HepG2 (cell line): Measurements from ENCODE around the gene UBQLN4. TPM values are rescaled to one million over a fixed set of nuclear protein-coding genes. Genes with fewer than 3 reads are reported as not detected.

Experiments used
- ARID2 ChIP-seq: sonication (generic); formaldehyde crosslinking; IDR thresholded peaks from 2 replicates; pipeline ENCODE4 v1.8.1; 2022; ENCODE audit warnings: mild to moderate bottlenecking, missing genetic modification reagents, borderline replicate concordance
- PRPF4 ChIP-seq: fragments of 200-400 bp; formaldehyde crosslinking; IDR thresholded peaks from 2 replicates; pipeline ENCODE4 v1.6.1; 2016; ENCODE audit warnings: low read length, low read depth; ENCODE audit not compliant: poor library complexity, severe bottlenecking
- RFX1 ChIP-seq: fragments of 450-650 bp; IDR thresholded peaks from 2 replicates; pipeline ENCODE4 v1.6.1; 2017
- SP1 ChIP-seq, 2 experiments: fragments of 450-650 bp in 1 of 2; sonication (generic) in 1 of 2; formaldehyde crosslinking in 1 of 2; IDR thresholded peaks; 2 replicates each; pipeline versions ENCODE4 v1.4.0 to v1.6.1; 2016 to 2020; ENCODE audit warnings: missing genetic modification reagents in 1 of 2
- XRCC5 ChIP-seq: fragments of 200-400 bp; formaldehyde crosslinking; optimal IDR thresholded peaks from 2 replicates; pipeline ENCODE3; 2017; ENCODE audit warnings: mild to moderate bottlenecking, low read length
- ZBTB20 ChIP-seq: sonication (generic); formaldehyde crosslinking; IDR thresholded peaks from 2 replicates; pipeline ENCODE4 v1.8.1; 2023; ENCODE audit warnings: missing genetic modification reagents, low read depth, mild to moderate bottlenecking, borderline replicate concordance
- ZNF275 ChIP-seq: sonication (generic); formaldehyde crosslinking; IDR thresholded peaks from 2 replicates; pipeline ENCODE4 v1.8.0; 2022; ENCODE audit warnings: missing genetic modification reagents, mild to moderate bottlenecking, inconsistent platforms, borderline replicate concordance
- ZNF350 ChIP-seq: sonication (generic); formaldehyde crosslinking; IDR thresholded peaks from 2 replicates; pipeline ENCODE4 v1.4.0; 2020; ENCODE audit warnings: mild to moderate bottlenecking, low read depth, missing genetic modification reagents, borderline replicate concordance
- ZNF354B ChIP-seq: sonication (generic); formaldehyde crosslinking; IDR thresholded peaks from 2 replicates; pipeline ENCODE4 v1.8.0; 2022; ENCODE audit warnings: mild to moderate bottlenecking, missing genetic modification reagents
- ZNF768 ChIP-seq: sonication (generic); formaldehyde crosslinking; IDR thresholded peaks from 2 replicates; pipeline ENCODE4 v1.4.0; 2020; ENCODE audit warnings: missing genetic modification reagents
- polyA plus RNA-seq, 8 experiments: library from polyadenylated mRNA; depleted of rRNA in 3 of 8; stranded (reverse) in 7 of 8; unstranded in 1 of 8; fragments of >200 nt; fragmentation: Illumina TruSeq in 4 of 8; extraction: Trizol in 4 of 8; gene quantifications; 2 replicates each; pipeline versions ENCODE4 v1.2.1 to v1.2.3, GENCODE V29; 2011 to 2016; ENCODE audit warnings: low read depth in 4 of 8, missing spikeins in 1 of 8, mixed read lengths in 1 of 8; ENCODE audit not compliant: insufficient read depth in 1 of 8
- total RNA-seq, 5 experiments: library from RNA; depleted of rRNA; stranded (reverse); fragments of >200 nt; fragmentation: Illumina TruSeq; extraction: Trizol; gene quantifications; 2 replicates each; pipeline ENCODE4 v1.2.3, GENCODE V29; 2016; ENCODE audit warnings: low read depth in 1 of 5
- TF ChIP-seq, protein P1 (sequence below): sonication (generic); formaldehyde crosslinking; IDR thresholded peaks from one replicate; pipeline ENCODE4 v1.5.1; 2020; ENCODE audit warnings: mild to moderate bottlenecking, missing genetic modification reagents; ENCODE audit errors: not compliant biosample characterization
- TF ChIP-seq, protein P2 (sequence below): sonication (generic); formaldehyde crosslinking; IDR thresholded peaks from 2 replicates; pipeline ENCODE4 v1.8.0; 2023; ENCODE audit warnings: mild to moderate bottlenecking, missing genetic modification reagents
- TF ChIP-seq, protein P3 (sequence below): sonication (generic); formaldehyde crosslinking; IDR thresholded peaks from 2 replicates; pipeline ENCODE4 v1.5.0; 2020; ENCODE audit warnings: mild to moderate bottlenecking, missing genetic modification reagents, moderate library complexity
- TF ChIP-seq, protein P4 (sequence below), 2 experiments: sonication (generic) in 1 of 2; formaldehyde crosslinking in 1 of 2; IDR thresholded peaks; 2 replicates each; pipeline versions ENCODE4 v1.4.0 to v1.6.1; 2018 to 2020; ENCODE audit warnings: missing genetic modification reagents in 2 of 2, borderline replicate concordance in 1 of 2, low read depth in 1 of 2, mild to moderate bottlenecking in 1 of 2, missing biosample characterization in 1 of 2

UBQLN4 gene
- total and polyA plus RNA-seq, 2 of the 13 experiments (the other 11 are each of a cell fraction or from before 2014, with no cell fraction given) = 31.5 to 39.8 TPM

DNA sequence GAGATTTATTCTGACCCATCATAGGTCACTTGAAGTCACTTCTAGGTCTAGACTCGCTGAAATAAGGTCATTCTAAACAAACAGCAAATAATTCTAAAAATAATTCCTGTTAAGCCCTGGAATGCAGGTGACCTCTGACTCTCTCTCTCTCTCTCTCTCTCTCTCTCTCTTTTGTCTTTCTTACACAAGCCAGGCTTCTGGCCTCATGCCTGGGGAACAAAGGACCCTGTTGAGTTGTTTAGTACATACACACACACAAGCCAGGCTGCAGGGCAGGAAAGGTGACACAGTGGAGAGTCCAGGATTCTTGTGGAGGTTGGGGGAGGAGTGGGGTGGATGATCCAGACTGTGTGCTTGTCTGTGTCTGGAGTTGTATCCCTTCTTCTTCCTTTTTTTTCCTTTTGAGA, 32.7 kb upstream of the UBQLN4 start (continued):
- TF ChIP-seq, protein P1, sequence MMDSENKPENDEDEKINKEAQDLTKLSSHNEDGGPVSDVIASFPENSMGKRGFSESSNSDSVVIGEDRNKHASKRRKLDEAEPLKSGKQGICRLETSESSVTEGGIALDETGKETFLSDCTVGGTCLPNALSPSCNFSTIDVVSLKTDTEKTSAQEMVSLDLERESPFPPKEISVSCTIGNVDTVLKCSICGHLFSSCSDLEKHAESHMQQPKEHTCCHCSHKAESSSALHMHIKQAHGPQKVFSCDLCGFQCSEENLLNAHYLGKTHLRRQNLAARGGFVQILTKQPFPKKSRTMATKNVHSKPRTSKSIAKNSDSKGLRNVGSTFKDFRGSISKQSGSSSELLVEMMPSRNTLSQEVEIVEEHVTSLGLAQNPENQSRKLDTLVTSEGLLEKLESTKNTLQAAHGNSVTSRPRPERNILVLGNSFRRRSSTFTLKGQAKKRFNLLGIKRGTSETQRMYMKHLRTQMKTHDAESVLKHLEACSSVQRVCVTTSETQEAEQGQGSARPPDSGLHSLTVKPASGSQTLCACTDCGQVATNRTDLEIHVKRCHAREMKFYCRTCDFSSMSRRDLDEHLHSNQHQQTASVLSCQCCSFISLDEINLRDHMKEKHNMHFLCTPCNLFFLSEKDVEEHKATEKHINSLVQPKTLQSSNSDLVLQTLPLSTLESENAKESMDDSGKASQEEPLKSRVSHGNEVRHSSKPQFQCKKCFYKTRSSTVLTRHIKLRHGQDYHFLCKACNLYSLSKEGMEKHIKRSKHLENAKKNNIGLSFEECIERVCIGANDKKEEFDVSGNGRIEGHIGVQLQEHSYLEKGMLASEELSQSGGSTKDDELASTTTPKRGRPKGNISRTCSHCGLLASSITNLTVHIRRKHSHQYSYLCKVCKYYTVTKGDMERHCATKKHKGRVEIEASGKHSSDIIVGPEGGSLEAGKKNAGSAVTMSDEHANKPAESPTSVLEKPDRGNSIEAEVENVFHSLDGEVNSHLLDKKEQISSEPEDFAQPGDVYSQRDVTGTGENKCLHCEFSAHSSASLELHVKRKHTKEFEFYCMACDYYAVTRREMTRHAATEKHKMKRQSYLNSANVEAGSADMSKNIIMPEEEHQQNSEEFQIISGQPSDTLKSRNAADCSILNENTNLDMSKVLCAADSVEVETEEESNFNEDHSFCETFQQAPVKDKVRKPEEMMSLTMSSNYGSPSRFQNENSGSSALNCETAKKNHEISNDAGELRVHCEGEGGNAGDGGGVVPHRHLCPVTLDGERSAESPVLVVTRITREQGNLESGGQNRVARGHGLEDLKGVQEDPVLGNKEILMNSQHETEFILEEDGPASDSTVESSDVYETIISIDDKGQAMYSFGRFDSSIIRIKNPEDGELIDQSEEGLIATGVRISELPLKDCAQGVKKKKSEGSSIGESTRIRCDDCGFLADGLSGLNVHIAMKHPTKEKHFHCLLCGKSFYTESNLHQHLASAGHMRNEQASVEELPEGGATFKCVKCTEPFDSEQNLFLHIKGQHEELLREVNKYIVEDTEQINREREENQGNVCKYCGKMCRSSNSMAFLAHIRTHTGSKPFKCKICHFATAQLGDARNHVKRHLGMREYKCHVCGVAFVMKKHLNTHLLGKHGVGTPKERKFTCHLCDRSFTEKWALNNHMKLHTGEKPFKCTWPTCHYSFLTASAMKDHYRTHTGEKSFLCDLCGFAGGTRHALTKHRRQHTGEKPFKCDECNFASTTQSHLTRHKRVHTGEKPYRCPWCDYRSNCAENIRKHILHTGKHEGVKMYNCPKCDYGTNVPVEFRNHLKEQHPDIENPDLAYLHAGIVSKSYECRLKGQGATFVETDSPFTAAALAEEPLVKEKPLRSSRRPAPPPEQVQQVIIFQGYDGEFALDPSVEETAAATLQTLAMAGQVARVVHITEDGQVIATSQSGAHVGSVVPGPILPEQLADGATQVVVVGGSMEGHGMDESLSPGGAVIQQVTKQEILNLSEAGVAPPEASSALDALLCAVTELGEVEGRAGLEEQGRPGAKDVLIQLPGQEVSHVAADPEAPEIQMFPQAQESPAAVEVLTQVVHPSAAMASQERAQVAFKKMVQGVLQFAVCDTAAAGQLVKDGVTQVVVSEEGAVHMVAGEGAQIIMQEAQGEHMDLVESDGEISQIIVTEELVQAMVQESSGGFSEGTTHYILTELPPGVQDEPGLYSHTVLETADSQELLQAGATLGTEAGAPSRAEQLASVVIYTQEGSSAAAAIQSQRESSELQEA (CRISPR knock-in tag) = no peak
- TF ChIP-seq ZNF768 (CRISPR knock-in tag) (no peak), ZBTB20 (peak; percentile 78; the same call in 1 of the 2 replicates), SP1 (IDR thresholded peaks at IDR 0.05) (no peak), SP1 (CRISPR knock-in tag; IDR thresholded peaks at IDR 0.05) (peak; percentile 37; the same call in 1 of the 2 replicates), ZNF354B (CRISPR knock-in tag) (no peak), ZNF350 (CRISPR knock-in tag) (peak; percentile 84; the same call in 1 of the 2 replicates), XRCC5 (peak; percentile 66), PRPF4 (no peak), ZNF275 (CRISPR knock-in tag) (peak; percentile 74; the same call in 1 of the 2 replicates), ARID2 (CRISPR knock-in tag) (peak; percentile 66; the same call in 1 of the 2 replicates), RFX1 (no peak)
- TF ChIP-seq, protein P2, sequence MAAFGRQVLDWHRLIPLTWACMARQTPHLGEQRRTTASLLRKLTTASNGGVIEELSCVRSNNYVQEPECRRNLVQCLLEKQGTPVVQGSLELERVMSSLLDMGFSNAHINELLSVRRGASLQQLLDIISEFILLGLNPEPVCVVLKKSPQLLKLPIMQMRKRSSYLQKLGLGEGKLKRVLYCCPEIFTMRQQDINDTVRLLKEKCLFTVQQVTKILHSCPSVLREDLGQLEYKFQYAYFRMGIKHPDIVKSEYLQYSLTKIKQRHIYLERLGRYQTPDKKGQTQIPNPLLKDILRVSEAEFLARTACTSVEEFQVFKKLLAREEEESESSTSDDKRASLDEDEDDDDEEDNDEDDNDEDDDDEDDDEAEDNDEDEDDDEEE = no peak
- TF ChIP-seq, protein P3, sequence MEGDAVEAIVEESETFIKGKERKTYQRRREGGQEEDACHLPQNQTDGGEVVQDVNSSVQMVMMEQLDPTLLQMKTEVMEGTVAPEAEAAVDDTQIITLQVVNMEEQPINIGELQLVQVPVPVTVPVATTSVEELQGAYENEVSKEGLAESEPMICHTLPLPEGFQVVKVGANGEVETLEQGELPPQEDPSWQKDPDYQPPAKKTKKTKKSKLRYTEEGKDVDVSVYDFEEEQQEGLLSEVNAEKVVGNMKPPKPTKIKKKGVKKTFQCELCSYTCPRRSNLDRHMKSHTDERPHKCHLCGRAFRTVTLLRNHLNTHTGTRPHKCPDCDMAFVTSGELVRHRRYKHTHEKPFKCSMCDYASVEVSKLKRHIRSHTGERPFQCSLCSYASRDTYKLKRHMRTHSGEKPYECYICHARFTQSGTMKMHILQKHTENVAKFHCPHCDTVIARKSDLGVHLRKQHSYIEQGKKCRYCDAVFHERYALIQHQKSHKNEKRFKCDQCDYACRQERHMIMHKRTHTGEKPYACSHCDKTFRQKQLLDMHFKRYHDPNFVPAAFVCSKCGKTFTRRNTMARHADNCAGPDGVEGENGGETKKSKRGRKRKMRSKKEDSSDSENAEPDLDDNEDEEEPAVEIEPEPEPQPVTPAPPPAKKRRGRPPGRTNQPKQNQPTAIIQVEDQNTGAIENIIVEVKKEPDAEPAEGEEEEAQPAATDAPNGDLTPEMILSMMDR (CRISPR knock-in tag) = 0 out of 2 replicates have a peak, but pooled peaks have one; percentile 23
- TF ChIP-seq, protein P4, sequence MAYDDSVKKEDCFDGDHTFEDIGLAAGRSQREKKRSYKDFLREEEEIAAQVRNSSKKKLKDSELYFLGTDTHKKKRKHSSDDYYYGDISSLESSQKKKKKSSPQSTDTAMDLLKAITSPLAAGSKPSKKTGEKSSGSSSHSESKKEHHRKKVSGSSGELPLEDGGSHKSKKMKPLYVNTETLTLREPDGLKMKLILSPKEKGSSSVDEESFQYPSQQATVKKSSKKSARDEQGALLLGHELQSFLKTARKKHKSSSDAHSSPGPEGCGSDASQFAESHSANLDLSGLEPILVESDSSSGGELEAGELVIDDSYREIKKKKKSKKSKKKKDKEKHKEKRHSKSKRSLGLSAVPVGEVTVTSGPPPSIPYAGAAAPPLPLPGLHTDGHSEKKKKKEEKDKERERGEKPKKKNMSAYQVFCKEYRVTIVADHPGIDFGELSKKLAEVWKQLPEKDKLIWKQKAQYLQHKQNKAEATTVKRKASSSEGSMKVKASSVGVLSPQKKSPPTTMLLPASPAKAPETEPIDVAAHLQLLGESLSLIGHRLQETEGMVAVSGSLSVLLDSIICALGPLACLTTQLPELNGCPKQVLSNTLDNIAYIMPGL (CRISPR knock-in tag; IDR thresholded peaks at IDR 0.05; ENCODE audit: borderline replicate concordance in 1 of 2, low read depth in 1 of 2) = peak in 1 of 2 experiments; percentile 60; a peak in 1 of 4 replicates
